ENCODE results near the gene GANC.

GANC gene

GRCh38 chr15:42384597-42384996, 111.6 kb downstream of the GANC start:
- no peak for DNase-seq (ENCODE audit: low spot score)

- DNase-seq (ENCODE audit: low spot score) = peak; percentile 65
These were observed 112.4 kb downstream of the GANC start for GRCh38 chr15:42385206-42385979.

- no peak for DNase-seq (ENCODE audit: low spot score)
These were observed 113.1 kb downstream of the GANC start for GRCh38 chr15:42385980-42386700.

GRCh38 chr15:42387603-42388002, 114.6 kb downstream of the GANC start:
- DNase-seq (ENCODE audit: low spot score) = no peak

- DNase-seq (ENCODE audit: low spot score) = peak; percentile 46
These were observed 119.5 kb downstream of the GANC start for GRCh38 chr15:42392309-42393024.

- peak; percentile 32 for DNase-seq (ENCODE audit: low spot score)
These were observed 121.1 kb downstream of the GANC start for GRCh38 chr15:42394106-42394505.

GRCh38 chr15:42395838-42396237, 122.8 kb downstream of the GANC start:
- no peak for DNase-seq (ENCODE audit: low spot score)

- DNase-seq (ENCODE audit: low spot score) = no peak
These were observed 128.8 kb downstream of the GANC start for GRCh38 chr15:42401544-42402454.

GRCh38 chr15:42402455-42403205, 129.6 kb downstream of the GANC start:
- no peak for DNase-seq (ENCODE audit: low spot score)

GRCh38 chr15:42403389-42403788, 130.4 kb downstream of the GANC start:
- no peak for DNase-seq (ENCODE audit: low spot score)

- no peak for DNase-seq (ENCODE audit: low spot score)
These were observed 131.6 kb downstream of the GANC start for GRCh38 chr15:42404461-42405235.

GRCh38 chr15:42405863-42406482, 133.0 kb downstream of the GANC start:
- DNase-seq (ENCODE audit: low spot score) = no peak

Data from ecto neural progenitor cell (in vitro differentiated cells).